ENCODE measurements around the gene KIF21B. TPM values are rescaled to one million over a fixed set of nuclear protein-coding genes. Genes with fewer than 3 reads are reported as not detected.
"Not testable (repeated sequence)": the region's sequence is repeated elsewhere in the genome, so short reads cannot be mapped to it uniquely, and the experiment has no call there.

KIF21B gene
- polyA plus RNA-seq, 12 donors, result 0.53 to 3.6 (median 0.99) TPM; not detected in 1

- DNase-seq, result no peak
These were observed 52.0 kb downstream of the KIF21B start for GRCh38 chr1:200971428-200971903.

DNA sequence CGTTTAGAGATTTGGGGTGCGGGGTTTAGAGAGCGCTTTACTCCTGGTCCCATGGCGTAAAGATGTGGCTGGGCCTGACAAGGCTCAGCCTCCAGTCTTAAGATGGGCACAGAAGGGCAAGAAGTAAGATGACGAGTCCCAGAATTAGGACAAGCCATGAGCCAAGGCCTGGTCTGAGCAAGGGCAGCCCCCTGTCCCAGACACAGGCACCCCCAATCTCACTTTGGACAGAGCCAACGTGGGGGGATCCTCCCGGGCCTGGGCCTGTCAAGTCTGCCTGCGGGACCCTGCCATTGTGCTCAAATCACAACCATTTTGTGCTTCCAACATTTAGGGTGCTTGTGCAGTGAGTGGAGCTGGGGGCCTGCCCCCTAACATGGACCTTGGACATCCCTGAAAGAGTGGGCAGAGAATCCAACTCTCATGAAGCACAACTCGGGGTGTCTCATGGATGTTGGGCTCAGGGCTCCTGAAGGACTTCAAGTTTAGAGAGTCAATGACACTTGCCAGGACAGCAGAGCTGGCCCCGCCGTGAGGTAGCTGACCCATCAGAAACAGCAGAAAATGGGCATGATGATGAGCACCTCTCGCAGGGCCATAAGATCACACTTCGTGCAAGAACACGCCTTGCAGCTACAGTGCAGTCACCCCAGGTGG is 52.6 kb downstream of the KIF21B start:
- DNase-seq, result no peak

DNA sequence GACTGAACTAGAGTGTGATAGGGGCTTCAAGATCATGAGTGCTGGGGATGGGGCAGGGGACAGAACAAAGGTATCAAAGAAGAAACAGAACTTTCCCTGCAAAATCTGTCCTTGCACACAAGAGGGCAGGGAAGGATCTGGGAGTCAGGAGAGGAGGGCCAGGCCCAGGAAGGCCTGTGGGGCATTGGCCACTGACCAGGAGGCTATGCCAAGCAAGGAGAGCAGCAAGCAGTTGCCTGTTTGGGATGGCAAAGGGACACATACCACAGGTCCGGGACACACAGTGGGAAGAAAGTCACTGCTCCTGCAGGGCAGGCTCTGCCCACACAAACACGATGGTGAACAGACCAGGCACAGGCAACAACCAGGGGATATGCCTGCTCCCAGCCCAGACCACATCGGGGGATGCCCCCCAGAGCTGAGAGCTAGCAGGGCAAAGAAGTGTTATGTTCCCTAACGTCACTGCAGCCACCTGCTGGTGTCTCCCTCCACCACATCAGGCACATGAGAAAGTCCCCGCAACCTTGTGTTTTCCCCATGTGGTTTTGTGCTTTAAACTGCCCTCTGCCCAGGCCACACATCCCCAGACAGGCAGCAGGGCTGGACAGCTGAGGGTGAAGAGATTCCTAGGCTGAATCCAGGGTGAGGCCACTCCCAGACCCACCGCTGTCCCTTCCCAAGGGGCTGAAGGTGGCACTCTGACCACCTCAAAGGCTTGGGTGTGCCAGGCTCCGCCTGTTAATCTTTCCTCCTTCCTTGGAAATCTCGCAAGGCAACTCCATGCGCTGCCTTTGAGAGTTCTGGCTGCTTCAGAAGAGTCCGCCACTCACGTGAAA is 53.6 kb downstream of the KIF21B start:
- no peak for DNase-seq

DNA sequence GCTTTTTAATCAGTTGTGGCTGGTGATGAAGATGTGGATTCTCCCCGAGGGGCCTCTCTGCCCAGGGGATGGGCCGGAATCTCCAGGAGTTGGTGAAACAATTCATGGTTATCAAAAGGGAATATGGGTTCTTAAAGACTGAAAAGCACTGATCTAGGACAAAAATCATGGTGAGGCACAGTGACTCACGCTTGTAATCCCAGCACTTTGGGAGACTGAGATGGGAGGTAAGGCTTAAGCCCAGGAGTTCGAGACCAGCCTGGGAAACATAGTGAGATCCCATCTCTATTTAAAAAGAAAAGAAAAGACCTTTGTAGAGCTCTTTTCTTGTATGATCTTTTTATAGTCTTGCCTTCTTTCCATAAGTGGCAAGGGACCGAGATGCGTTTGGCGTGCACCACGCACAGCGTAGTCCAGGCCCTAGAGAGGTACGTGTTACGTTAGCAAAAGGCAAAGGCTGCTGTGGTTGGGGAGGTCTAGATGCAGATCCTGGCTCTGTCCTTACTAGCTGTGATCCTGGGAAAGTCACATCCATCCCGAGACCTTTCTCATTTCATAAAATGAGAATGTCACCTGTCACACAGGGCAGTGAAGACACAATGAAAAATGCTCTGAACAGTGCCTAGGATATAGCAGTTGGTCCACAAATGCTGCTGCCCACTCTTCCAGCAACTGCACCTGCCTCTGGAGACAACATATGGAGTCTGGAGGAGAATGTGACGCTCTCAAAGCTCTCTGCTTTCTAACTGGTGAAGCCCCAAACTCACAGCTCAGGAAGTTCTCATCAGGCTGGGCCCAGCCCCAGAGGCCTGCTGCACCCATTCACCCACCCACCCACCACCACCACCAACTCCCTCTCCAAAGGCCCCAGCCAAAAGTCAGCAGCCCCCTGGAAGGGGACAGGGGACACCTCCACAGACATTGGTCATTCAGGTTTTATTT is 54.8 kb downstream of the KIF21B start:
- DNase-seq, result no peak

GRCh38 chr1:200967693-200968468 is 55.6 kb downstream of the KIF21B start:
- no peak for DNase-seq

DNA sequence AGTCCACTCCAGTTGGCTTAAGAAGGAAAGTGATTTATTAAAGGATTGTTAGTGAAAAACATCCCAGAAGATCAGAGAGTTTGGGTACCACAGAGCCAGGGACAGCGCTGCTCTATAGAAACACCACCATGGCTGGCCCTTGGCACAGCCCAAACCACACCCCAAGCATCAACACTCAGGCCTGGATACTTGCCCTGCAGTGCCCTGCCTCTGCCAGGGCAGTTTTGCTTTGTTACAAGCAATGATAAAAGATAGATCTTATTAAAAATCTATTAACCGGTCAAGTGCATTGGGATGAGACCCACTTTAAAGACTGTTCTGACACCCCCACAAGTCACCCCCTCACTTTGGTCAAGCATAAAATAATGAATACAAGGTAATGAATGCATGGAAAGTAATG is 56.6 kb downstream of the KIF21B start:
- no peak for DNase-seq

DNA sequence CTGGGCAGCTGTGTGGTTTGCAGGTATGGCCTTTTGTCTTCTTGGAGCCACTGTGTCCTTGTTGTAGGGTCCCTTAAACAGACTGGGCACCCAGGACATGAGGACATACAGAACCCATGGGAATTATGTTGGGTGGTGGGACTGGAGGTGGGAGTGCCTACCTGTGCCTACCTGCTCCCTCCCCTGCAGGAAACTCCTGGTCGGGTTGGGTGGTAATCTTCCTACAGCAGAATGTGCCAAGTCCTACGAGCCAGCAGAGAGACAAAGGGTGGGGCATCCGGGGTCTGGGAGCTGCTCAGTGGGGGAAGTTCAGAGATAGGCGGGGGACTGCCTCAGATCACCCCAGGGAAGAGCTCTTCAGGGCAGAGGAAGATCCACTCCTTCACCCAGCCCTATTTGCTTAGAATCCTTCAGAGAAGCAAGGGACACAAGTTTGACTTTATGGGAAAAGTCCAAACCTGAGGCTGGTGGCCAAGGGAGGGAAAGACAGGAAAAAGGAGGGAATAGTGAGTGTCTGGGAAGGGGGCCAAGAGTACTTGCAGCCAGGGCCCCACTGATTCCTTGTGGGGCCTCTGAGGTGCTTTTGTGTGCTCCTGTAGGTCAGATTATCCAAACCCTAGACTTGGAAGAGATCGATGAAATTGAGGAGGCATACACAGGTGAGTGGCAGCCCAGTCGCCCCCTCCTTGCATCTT is 58.3 kb downstream of the KIF21B start:
- peak; percentile 41 for DNase-seq

DNA sequence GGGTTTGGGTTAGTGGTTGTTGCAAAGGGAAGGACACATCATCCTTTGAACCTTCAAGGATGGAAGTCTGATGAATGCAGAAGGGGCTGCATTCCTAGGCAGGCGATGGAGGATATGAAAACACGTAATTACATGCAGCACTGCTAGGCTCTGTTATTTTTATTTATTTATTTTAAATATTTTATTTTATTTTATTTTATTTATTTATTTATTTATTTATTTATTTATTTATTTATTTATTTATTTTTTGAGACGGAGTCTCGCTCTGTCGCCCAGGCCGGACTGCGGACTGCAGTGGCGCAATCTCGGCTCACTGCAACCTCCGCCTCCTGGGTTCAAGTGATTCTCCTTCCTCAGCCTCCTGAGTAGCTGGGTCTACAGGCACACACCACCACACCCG is 59.6 kb downstream of the KIF21B start:
- not testable (repeated sequence) for DNase-seq

DNA sequence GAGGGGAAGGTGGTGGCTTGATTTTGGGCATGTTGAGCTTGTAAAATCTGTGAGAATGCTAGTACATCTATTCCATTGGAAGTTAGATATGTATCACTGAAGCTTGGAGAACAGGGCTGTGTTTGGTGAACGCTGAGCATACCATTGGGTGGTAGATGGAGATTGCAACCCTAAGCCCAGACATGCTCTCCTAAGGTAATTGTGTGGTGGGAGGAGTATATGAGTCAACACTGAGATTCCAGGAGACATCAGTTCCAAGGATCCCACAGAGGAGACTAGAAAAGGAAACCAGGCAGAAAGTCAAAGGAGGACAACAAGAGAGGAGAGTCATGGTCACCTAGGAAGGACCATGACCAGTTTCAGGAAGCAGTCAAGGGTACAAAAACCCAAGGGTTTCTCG is 60.4 kb downstream of the KIF21B start:
- DNase-seq, result no peak

- DNase-seq, result no peak
These were observed 60.9 kb downstream of the KIF21B start for GRCh38 chr1:200962631-200963030.

GRCh38 chr1:200962151-200962550 is 61.4 kb downstream of the KIF21B start:
- DNase-seq, result not testable (repeated sequence)

GRCh38 chr1:200960948-200961340 is 62.6 kb downstream of the KIF21B start:
- no peak for DNase-seq

GRCh38 chr1:200960236-200960947 is 63.1 kb downstream of the KIF21B start:
- DNase-seq, result no peak

DNA sequence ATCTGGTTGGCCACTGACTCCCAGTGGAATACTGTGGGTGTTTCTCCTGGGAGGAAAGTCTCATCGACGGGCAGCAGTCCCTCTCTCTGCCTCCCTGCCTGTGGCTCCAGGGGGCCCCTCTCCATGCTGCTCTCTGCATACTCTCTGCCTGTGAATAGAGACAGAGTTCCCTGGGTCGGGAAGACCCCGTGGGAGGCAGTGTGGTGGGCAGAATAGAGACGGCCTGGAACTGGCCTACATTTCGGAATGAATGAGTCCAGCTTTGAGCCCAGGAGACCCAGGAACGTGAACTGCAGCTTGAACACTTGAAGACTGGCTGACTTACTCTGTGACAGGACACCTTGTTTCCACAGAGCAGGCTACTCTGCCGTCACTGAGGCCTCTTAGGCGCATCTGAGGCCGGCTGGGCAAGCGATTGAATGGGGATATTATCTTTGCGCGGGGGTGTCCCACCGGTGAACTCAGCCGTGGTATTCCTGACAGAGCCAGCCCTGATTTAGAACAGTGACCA is 64.0 kb downstream of the KIF21B start:
- DNase-seq, result no peak

DNA sequence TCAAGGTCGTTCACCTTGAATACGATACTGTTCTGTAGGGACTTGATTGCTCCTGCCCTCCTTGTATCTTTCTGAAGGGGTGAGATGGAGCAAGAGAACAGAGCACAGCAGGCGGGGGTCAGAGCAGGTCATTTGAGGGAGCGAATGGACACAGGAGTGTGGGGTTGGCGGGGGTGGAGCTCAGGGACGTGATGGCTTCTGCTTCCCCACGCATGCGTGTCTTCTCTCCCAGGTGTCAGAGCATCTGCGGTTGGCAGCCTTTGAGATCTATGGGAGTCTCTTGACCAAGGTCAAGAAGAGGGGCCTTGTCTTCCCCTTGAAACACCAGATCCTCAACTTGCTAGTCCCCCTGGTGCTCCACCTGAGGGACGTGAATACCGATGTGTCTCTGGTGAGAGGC is 64.9 kb downstream of the KIF21B start:
- DNase-seq, result no peak

GRCh38 chr1:200954434-200954833 is 69.1 kb downstream of the KIF21B start:
- no peak for DNase-seq

- DNase-seq, result no peak
These were observed 72.5 kb downstream of the KIF21B start for GRCh38 chr1:200951016-200951415.

DNA sequence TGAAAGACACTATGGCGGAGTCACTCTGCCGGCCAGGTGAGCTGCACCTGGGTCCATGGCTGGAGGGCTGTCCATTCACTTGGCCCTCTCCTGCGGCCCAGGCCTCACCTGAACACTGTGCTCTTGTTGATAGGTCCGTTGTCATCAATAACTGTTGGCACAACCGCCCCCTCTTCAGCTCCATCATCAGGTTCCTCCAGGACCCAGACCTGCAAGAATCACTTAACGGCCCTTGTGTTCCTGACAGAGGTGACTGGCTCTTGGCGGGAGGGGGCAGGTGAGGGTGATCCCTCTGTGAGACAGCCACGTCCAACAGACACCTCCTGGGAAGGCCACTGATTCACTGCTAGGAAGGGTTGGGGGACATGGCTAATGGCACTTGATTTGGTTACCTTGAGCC is 73.9 kb downstream of the KIF21B start:
- DNase-seq, result no peak

DNA sequence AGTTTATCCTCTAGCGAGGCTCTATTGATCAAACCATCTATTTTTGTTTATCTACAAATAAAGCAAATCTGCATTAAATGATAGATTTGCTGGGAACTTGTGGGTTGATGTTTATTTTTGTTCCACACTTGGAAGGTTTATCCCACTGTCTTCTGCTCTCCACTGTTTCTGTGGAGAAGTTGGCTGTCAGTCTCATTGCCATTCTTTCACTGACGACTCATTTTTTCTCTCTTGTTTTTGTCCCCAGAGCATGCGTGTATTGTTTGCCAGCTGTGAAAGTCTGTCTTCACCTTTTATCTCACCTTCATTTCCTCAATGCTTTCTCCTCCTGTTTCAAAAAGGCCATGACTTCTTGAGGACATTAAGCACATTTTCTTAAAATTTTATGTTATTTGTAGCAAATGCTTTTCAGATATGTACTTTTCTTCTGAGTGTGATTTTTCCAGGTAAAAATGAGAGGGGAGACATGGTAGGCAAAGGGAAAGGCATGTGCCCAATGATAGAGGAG is 76.4 kb downstream of the KIF21B start:
- no peak for DNase-seq

DNA sequence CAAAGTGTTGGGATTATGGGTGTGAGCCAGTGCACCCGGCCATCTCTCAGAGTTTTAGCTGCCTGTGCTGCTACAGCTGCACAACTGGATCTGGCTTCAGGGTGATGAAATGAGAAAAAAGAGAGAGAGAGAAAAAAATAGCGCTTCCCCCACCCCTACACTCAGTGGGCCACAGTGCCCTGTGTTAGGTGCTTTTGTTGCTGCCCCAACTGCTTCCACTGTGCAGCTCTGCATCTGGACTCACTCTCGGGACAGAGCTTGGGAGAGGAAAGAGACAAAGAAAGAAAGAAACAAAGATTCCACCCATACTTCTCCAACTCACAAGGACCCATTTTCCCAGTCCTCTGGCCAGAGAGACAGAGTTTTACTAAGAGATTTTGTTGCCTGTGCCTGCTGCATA is 78.4 kb downstream of the KIF21B start:
- DNase-seq, result no peak
